ENCODE data around the gene RET.

DNA sequence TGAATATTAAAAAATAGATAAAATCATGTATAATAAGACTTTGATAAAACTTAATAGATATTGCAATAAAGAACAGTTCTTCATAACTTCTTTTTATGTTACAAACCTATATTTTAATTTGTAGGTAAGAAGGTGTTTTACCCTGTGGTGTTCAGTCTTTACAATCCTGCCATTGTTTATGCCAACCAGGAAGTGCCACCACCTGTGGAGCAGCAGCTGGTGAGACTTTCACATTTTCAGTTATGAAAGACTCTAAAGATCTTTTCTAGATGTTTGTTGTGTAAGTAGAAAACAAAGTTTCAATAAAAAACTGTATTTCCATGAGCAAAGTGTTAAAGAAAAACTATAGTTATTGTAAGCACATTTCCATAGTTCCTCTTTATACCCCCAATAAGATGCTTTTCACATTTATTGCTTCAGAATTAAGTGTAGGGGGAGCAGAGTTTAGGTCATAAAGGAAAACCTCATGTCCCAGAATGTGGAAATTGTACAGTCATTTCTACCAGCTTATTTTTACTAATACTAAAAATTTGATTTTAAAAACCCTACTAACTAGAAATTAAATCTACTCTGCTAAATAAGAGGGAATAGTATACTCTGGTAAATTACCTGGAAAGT, 90.1 kb downstream of the RET start:
- no peak for TF ChIP-seq MYC (IDR thresholded peaks at IDR 0.05; ENCODE audit: low read depth, low read length)
- TF ChIP-seq, protein P1, sequence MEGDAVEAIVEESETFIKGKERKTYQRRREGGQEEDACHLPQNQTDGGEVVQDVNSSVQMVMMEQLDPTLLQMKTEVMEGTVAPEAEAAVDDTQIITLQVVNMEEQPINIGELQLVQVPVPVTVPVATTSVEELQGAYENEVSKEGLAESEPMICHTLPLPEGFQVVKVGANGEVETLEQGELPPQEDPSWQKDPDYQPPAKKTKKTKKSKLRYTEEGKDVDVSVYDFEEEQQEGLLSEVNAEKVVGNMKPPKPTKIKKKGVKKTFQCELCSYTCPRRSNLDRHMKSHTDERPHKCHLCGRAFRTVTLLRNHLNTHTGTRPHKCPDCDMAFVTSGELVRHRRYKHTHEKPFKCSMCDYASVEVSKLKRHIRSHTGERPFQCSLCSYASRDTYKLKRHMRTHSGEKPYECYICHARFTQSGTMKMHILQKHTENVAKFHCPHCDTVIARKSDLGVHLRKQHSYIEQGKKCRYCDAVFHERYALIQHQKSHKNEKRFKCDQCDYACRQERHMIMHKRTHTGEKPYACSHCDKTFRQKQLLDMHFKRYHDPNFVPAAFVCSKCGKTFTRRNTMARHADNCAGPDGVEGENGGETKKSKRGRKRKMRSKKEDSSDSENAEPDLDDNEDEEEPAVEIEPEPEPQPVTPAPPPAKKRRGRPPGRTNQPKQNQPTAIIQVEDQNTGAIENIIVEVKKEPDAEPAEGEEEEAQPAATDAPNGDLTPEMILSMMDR (IDR thresholded peaks at IDR 0.05; ENCODE audit: low read depth, low read length), result no peak
- TF ChIP-seq, protein P2, sequence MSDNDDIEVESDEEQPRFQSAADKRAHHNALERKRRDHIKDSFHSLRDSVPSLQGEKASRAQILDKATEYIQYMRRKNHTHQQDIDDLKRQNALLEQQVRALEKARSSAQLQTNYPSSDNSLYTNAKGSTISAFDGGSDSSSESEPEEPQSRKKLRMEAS (IDR thresholded peaks at IDR 0.05; ENCODE audit: low read depth, low read length), result no peak

Data from NB4 (cell line).